Upper lobe of left lung (tissue), 6 donors: Measurements from ENCODE around the gene ADAM12. TPM values are rescaled to one million over a fixed set of nuclear protein-coding genes. Genes with fewer than 3 reads are reported as not detected.

Experiments
- ATAC-seq, 2 donors: fragments of 200-7000 bp; cut with Tn5 transposase; one replicate each; pipeline ENCODE4 v1.9.1; 2022; ENCODE audit warnings: mild to moderate bottlenecking in 2 of 2, moderate library complexity in 2 of 2; ENCODE audit not compliant: low FRiP score in 2 of 2
- DNase-seq, 2 donors: peaks; one replicate each; pipeline ENCODE4 v3.0.0-alpha.2; 2019 to 2020
- H3K27ac ChIP-seq, 4 donors: fragments of 200-600 bp; sonication (generic); one replicate each; pipeline ENCODE4 v1.5.1; 2016 to 2019
- H3K27me3 ChIP-seq, 4 donors: fragments of 200-600 bp; sonication (generic); one replicate each; pipeline ENCODE4 v1.5.1; 2017 to 2019
- H3K36me3 ChIP-seq, 4 donors: fragments of 200-600 bp; sonication (generic); one replicate each; pipeline ENCODE4 v1.5.1; 2016 to 2019
- H3K4me1 ChIP-seq, 4 donors: fragments of 200-600 bp; sonication (generic); one replicate each; pipeline ENCODE4 v1.5.1; 2018 to 2019
- H3K4me3 ChIP-seq, 4 donors: fragments of 200-600 bp; sonication (generic); one replicate each; pipeline ENCODE4 v1.5.1; 2017 to 2019; ENCODE audit warnings: mild to moderate bottlenecking in 2 of 4, moderate library complexity in 1 of 4
- H3K9me3 ChIP-seq, 4 donors: fragments of 200-600 bp; sonication (generic); one replicate each; pipeline ENCODE4 v1.5.1; 2018 to 2019
- CTCF ChIP-seq, 6 experiments: fragments of 450-650 bp in 4 of 6; fragments of 200-600 bp in 2 of 6; sonication (generic) in 2 of 6; IDR thresholded peaks; one replicate each; pipeline ENCODE4 v1.5.1; 2016 to 2019; ENCODE audit warnings: antibody characterized with exemption in 6 of 6
- EP300 ChIP-seq, 4 donors: sonication (generic); formaldehyde crosslinking; IDR thresholded peaks; one replicate each; pipeline ENCODE4 v1.5.1; 2017; ENCODE audit warnings: antibody characterized with exemption in 4 of 4, control low read depth in 2 of 4
- POLR2A ChIP-seq, 4 donors: fragments of 450-650 bp; IDR thresholded peaks; one replicate each; pipeline ENCODE4 v1.5.1; 2016 to 2017; ENCODE audit warnings: antibody characterized with exemption in 4 of 4, mild to moderate bottlenecking in 2 of 4
- POLR2AphosphoS5 ChIP-seq, 2 donors: sonication (generic); formaldehyde crosslinking; IDR thresholded peaks; one replicate each; pipeline ENCODE4 v1.5.1; 2017; ENCODE audit warnings: antibody characterized with exemption in 2 of 2
- WGBS, 2 donors: methylation state at CpG; one replicate each; pipeline ENCODE4 v1.1.5; 2017 to 2018; 5-methylcytosine and 5-hydroxymethylcytosine counted together
- total RNA-seq, 6 donors: library from RNA; depleted of rRNA in 4 of 6; stranded (reverse); fragments of >200 nt in 4 of 6; gene quantifications; one replicate each; pipeline versions ENCODE4 v1.1.0 to v1.2.1, GENCODE V29; 2016 to 2021
- donor health status: DM: no; HTN: no; CAD: no; lungs with moderate emphysema.
- donor health status: DM: no; HTN: yes; CAD: no; lungs with severe emphysema.

The ADAM12 gene
- total RNA-seq, 6 donors from 2014 or later, result 0.44 to 3.7 (median 0.82) TPM

- TF ChIP-seq POLR2AphosphoS5 (IDR thresholded peaks at IDR 0.05) (no peak), CTCF (IDR thresholded peaks at IDR 0.05) (no peak), POLR2A (IDR thresholded peaks at IDR 0.05) (no peak)
- Histone ChIP-seq H3K27ac (no peak overlapping the region), H3K4me1 (peaks cover 0 to 4% (median 0%) of the 10 kb centered on the region in 4 donors), H3K27me3 (no peaks in the 10 kb centered on the region), H3K4me3 (no peak overlapping the region), H3K9me3 (no peaks in the 10 kb centered on the region), H3K36me3 (no peaks in the 10 kb centered on the region)
- DNase-seq (peak in 1 of 2 donors; percentile 55), ATAC-seq (peak; percentile 25 to 52)
- 89% methylated on average over 14 to 25 of the region's 25 CpGs for WGBS, 2 donors
These were observed 152.9 kb downstream of the ADAM12 start for GRCh38 chr10:126235091-126235978.

GRCh38 chr10:126234630-126235029, 153.6 kb downstream of the ADAM12 start:
- ATAC-seq (no peak), DNase-seq (no peak)
- H3K4me1 ChIP-seq, result no peaks in the 10 kb centered on the region
- 80 to 91% methylated on average over 5 of the region's 5 CpGs for WGBS, 2 donors
- TF ChIP-seq EP300 (IDR thresholded peaks at IDR 0.05) (no peak), POLR2AphosphoS5 (IDR thresholded peaks at IDR 0.05) (no peak), CTCF (IDR thresholded peaks at IDR 0.05) (no peak), POLR2A (IDR thresholded peaks at IDR 0.05) (no peak)
- H3K36me3 ChIP-seq, result no peaks in the 10 kb centered on the region
- H3K27me3 ChIP-seq, result no peaks in the 10 kb centered on the region
- H3K27ac ChIP-seq, result no peak overlapping the region
- no peaks in the 10 kb centered on the region for H3K9me3 ChIP-seq
- H3K4me3 ChIP-seq, result no peak overlapping the region

- no peaks in the 10 kb centered on the region for H3K4me1 ChIP-seq
- 67 to 71% methylated on average over 15 of the region's 15 CpGs for WGBS, 2 donors
These were observed 154.8 kb downstream of the ADAM12 start for GRCh38 chr10:126233182-126234148.

GRCh38 chr10:126230587-126230986, 157.7 kb downstream of the ADAM12 start:
- Histone ChIP-seq H3K36me3 (no peaks in the 10 kb centered on the region), H3K27ac (no peak overlapping the region), H3K4me1 (no peaks in the 10 kb centered on the region), H3K27me3 (no peaks in the 10 kb centered on the region), H3K9me3 (no peaks in the 10 kb centered on the region), H3K4me3 (no peak overlapping the region)
- no peak for ATAC-seq
- 77 to 80% methylated on average over 2 of the region's 2 CpGs for WGBS, 2 donors
- TF ChIP-seq POLR2AphosphoS5 (IDR thresholded peaks at IDR 0.05) (no peak), EP300 (IDR thresholded peaks at IDR 0.05) (no peak), CTCF (IDR thresholded peaks at IDR 0.05) (no peak), POLR2A (IDR thresholded peaks at IDR 0.05) (no peak)
- DNase-seq, result no peak

More at GRCh38 chr10:126233182-126234148, 154.8 kb downstream of the ADAM12 start:
- no peak for ATAC-seq
- H3K4me3 ChIP-seq, result no peak overlapping the region
- H3K27me3 ChIP-seq, result no peaks in the 10 kb centered on the region
- H3K36me3 ChIP-seq, result no peaks in the 10 kb centered on the region
- H3K27ac ChIP-seq, result no peak overlapping the region
- no peaks in the 10 kb centered on the region for H3K9me3 ChIP-seq
- TF ChIP-seq EP300 (IDR thresholded peaks at IDR 0.05) (no peak), POLR2AphosphoS5 (IDR thresholded peaks at IDR 0.05) (no peak), CTCF (IDR thresholded peaks at IDR 0.05) (no peak), POLR2A (IDR thresholded peaks at IDR 0.05) (no peak)
- no peak for DNase-seq
